Stimulated activated CD4-positive, alpha-beta T cell treated with anti-CD3 and anti-CD28 coated beads, Interleukin-4, amount 100 ng/mL, for 4 hours (primary cell): ENCODE data around the gene ZFP64.
"Not testable (repeated sequence)": the region's sequence is repeated elsewhere in the genome, so short reads cannot be mapped to it uniquely, and the experiment has no call there.

Experiments
- DNase-seq, 2 experiments: peaks; one replicate each; pipeline ENCODE4 v3.0.0-alpha.2; 2020

Gene ZFP64

GRCh38 chr20:52191132-52191915 is at the start of gene ZFP64:
Gene ZFP64, minus strand, starts transcription at chr20:52191779. Its CDS starts 143 bp downstream, at chr20:52191636.
- peak; percentile 62 to 66 for DNase-seq

- DNase-seq, result no peak
These were observed 49.2 kb upstream of the ZFP64 start for GRCh38 chr20:52240802-52241201.

GRCh38 chr20:52239102-52239501 is 47.5 kb upstream of the ZFP64 start:
- no peak for DNase-seq

- DNase-seq, result no peak
These were observed 44.7 kb upstream of the ZFP64 start for GRCh38 chr20:52236292-52236691.

GRCh38 chr20:52235129-52235528 is 43.5 kb upstream of the ZFP64 start:
- DNase-seq, result no peak

GRCh38 chr20:52234302-52235045 is 42.9 kb upstream of the ZFP64 start:
- no peak for DNase-seq

- no peak for DNase-seq
These were observed 39.7 kb upstream of the ZFP64 start for GRCh38 chr20:52231230-52231746.

GRCh38 chr20:52230409-52230808 is 38.8 kb upstream of the ZFP64 start:
- no peak for DNase-seq

GRCh38 chr20:52229346-52229745 is 37.8 kb upstream of the ZFP64 start:
- not testable (repeated sequence) for DNase-seq

GRCh38 chr20:52226370-52226769 is 34.8 kb upstream of the ZFP64 start:
- DNase-seq, result no peak

- DNase-seq, result no peak
These were observed 33.3 kb upstream of the ZFP64 start for GRCh38 chr20:52224920-52225319.

- not testable (repeated sequence) for DNase-seq
These were observed 29.8 kb upstream of the ZFP64 start for GRCh38 chr20:52221362-52221761.

GRCh38 chr20:52220891-52221290 is 29.3 kb upstream of the ZFP64 start:
- not testable (repeated sequence) for DNase-seq

- no peak for DNase-seq
These were observed 27.9 kb upstream of the ZFP64 start for GRCh38 chr20:52219441-52219840.

GRCh38 chr20:52217689-52218395 is 26.3 kb upstream of the ZFP64 start:
- DNase-seq, result no peak

GRCh38 chr20:52213995-52214394 is 22.4 kb upstream of the ZFP64 start:
- no peak for DNase-seq

GRCh38 chr20:52212943-52213342 is 21.4 kb upstream of the ZFP64 start:
- DNase-seq, result no peak

- DNase-seq, result no peak
These were observed 18.7 kb upstream of the ZFP64 start for GRCh38 chr20:52210037-52210990.

- no peak for DNase-seq
These were observed 17.6 kb upstream of the ZFP64 start for GRCh38 chr20:52209154-52209571.

GRCh38 chr20:52207020-52207810 is 15.6 kb upstream of the ZFP64 start:
- DNase-seq, result no peak

- no peak for DNase-seq
These were observed 12.6 kb upstream of the ZFP64 start for GRCh38 chr20:52204136-52204535.
